Measurements from ENCODE around the gene PNMA6F.

DNA sequence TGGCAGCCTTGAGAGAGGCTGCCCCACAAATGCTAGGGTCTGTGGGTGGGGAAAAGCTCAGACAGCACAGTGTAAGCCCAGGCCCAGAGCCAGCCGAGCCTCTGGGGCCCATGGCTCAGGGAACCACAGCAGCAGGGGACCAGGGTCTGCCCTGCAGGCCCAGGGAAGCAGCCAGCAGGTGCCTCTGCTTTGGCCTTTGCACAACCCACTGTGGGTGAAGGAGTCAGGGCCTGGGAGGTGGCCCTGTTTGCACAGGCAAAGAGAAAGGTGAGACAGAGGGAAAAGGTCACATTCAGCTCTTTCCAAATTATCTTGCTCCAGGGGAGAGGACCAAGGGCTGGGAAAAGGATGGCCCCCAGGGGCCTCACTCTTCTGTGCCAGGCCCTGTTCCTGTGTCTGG lies 8.7 kb downstream of the PNMA6F start:
- TF ChIP-seq SMC3 (IDR thresholded peaks at IDR 0.05; ENCODE audit: low read depth, low read length) (no peak), EZH2phosphoT487 (IDR thresholded peaks at IDR 0.05; ENCODE audit: borderline replicate concordance, low read depth) (no peak), RAD21 (IDR thresholded peaks at IDR 0.05; ENCODE audit: low read length) (no peak), SIN3A (IDR thresholded peaks at IDR 0.05; ENCODE audit: borderline replicate concordance, low read depth, low read length) (no peak), POLR2AphosphoS5 (IDR thresholded peaks at IDR 0.05; ENCODE audit: low read depth, low read length) (no peak), FOXM1 (IDR thresholded peaks at IDR 0.05; ENCODE audit: low read depth) (no peak), EP300 (IDR thresholded peaks at IDR 0.05; ENCODE audit: borderline replicate concordance in 1 of 2, low read depth in 1 of 2, low read length in 1 of 2) (no peak), RCOR1 (IDR thresholded peaks at IDR 0.05; ENCODE audit: low read length) (no peak), TCF12 (IDR thresholded peaks at IDR 0.05) (no peak), MXI1 (IDR thresholded peaks at IDR 0.05; ENCODE audit: low read depth, low read length) (no peak), TEAD4 (IDR thresholded peaks at IDR 0.05; ENCODE audit: borderline replicate concordance, insufficient read depth) (no peak)
- TF ChIP-seq, protein P1, sequence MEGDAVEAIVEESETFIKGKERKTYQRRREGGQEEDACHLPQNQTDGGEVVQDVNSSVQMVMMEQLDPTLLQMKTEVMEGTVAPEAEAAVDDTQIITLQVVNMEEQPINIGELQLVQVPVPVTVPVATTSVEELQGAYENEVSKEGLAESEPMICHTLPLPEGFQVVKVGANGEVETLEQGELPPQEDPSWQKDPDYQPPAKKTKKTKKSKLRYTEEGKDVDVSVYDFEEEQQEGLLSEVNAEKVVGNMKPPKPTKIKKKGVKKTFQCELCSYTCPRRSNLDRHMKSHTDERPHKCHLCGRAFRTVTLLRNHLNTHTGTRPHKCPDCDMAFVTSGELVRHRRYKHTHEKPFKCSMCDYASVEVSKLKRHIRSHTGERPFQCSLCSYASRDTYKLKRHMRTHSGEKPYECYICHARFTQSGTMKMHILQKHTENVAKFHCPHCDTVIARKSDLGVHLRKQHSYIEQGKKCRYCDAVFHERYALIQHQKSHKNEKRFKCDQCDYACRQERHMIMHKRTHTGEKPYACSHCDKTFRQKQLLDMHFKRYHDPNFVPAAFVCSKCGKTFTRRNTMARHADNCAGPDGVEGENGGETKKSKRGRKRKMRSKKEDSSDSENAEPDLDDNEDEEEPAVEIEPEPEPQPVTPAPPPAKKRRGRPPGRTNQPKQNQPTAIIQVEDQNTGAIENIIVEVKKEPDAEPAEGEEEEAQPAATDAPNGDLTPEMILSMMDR (IDR thresholded peaks at IDR 0.05) = no peak
- TF ChIP-seq, protein P2, sequence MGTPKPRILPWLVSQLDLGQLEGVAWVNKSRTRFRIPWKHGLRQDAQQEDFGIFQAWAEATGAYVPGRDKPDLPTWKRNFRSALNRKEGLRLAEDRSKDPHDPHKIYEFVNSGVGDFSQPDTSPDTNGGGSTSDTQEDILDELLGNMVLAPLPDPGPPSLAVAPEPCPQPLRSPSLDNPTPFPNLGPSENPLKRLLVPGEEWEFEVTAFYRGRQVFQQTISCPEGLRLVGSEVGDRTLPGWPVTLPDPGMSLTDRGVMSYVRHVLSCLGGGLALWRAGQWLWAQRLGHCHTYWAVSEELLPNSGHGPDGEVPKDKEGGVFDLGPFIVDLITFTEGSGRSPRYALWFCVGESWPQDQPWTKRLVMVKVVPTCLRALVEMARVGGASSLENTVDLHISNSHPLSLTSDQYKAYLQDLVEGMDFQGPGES (IDR thresholded peaks at IDR 0.05; ENCODE audit: low read depth, low read length) = no peak
- TF ChIP-seq, protein P3, sequence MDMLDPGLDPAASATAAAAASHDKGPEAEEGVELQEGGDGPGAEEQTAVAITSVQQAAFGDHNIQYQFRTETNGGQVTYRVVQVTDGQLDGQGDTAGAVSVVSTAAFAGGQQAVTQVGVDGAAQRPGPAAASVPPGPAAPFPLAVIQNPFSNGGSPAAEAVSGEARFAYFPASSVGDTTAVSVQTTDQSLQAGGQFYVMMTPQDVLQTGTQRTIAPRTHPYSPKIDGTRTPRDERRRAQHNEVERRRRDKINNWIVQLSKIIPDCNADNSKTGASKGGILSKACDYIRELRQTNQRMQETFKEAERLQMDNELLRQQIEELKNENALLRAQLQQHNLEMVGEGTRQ (IDR thresholded peaks at IDR 0.05; ENCODE audit: borderline replicate concordance, low read depth, low read length) = no peak
